ENCODE results near the gene JPH2.

DNA sequence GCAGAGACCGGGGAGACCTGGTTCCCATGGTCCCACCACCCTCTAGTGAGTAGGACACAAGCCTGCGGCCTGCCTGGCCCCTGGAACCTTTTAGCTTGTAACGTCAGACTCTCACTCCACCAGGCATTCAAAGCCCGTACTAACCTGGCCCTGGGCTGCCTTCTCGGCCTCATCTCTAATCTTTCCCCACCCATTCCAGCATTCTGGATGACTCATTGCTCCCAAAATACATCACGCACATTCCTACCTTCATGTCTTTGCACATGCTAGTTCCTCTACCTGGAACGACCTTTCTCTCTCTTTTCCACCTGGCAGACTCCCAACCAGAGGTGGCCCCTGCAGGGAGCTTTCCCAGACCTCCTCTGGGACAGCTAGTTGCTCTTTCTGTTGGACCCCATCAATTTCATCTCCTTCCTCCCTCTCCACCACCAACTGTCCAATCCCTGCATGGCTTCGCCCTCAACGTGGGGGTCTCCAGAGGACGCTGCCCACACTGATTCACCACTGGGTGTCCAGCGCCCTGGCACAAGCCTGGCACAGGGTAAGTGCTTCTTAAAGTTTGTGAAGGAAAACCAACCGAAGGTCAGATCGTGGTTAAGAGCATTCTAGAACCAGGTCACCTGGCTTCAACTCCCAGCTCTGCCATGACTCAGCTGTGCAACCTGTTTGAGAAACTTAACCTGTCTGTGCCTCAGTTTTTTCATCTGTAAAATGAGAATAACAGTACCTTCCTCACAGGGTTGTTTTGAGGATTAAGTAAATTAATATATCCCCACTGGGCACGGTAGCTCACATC, 35.2 kb downstream of the JPH2 start:
- TF ChIP-seq ZNF274 (IDR thresholded peaks at IDR 0.05; ENCODE audit: low read depth, low read length) (no peak), YY1 (IDR thresholded peaks at IDR 0.05; ENCODE audit: insufficient read depth, insufficient read length) (no peak), SUZ12 (IDR thresholded peaks at IDR 0.05; ENCODE audit: extremely low read depth, insufficient read depth, insufficient read length) (no peak)

Measured in NT2/D1 (cell line).